SK-N-DZ (cell line): ENCODE results near the gene PLD2.

Source experiments
- DNase-seq: peaks from one replicate; pipeline ENCODE4 v3.0.0-alpha.2; 2015; ENCODE audit warnings: low spot score

PLD2 gene

GRCh38 chr17:4833941-4834680 is 27.2 kb downstream of the PLD2 start:
- DNase-seq = peak; percentile 32

DNA sequence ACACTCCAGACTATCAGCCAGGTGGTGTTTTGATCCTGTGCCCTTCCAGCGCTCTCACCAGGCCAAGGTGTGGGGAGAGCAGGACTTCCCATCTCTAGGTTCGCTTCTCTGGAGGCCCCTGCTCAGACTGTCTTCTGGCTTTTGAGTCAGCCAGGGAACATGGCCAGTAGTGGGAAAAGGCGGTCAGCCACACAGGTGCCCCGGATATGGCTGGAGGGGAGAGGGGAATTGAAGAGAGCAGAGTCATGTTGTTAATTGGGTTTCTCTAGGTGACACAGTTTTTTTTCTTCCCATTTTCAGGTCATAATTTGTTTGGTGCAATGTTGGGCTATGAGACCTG is 27.7 kb downstream of the PLD2 start:
- DNase-seq = no peak

DNA sequence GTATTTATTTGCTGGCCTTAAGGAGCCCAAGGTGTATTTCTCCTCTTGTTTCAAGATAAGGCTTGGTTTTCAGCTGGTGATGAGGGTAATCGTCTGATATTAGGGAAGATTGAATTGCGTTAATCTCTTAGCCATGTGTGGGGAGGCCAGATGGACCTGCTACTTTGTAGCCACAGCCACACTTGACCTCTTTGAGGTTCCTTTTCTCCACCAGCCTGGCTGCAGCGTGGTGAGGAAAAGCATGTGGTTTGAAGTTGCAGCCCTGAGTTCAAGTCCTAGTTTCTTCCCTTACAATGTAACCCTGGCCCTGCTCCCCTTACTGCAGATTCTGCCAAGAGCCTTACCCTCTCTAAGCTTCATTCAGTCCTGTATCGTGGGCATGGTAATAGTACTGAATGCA is 29.3 kb downstream of the PLD2 start:
- DNase-seq = no peak

GRCh38 chr17:4837471-4838308 is 30.7 kb downstream of the PLD2 start:
- no peak for DNase-seq

GRCh38 chr17:4838309-4838785 is 31.4 kb downstream of the PLD2 start:
- DNase-seq = no peak

GRCh38 chr17:4839221-4839620 is 32.3 kb downstream of the PLD2 start:
- DNase-seq = no peak

DNA sequence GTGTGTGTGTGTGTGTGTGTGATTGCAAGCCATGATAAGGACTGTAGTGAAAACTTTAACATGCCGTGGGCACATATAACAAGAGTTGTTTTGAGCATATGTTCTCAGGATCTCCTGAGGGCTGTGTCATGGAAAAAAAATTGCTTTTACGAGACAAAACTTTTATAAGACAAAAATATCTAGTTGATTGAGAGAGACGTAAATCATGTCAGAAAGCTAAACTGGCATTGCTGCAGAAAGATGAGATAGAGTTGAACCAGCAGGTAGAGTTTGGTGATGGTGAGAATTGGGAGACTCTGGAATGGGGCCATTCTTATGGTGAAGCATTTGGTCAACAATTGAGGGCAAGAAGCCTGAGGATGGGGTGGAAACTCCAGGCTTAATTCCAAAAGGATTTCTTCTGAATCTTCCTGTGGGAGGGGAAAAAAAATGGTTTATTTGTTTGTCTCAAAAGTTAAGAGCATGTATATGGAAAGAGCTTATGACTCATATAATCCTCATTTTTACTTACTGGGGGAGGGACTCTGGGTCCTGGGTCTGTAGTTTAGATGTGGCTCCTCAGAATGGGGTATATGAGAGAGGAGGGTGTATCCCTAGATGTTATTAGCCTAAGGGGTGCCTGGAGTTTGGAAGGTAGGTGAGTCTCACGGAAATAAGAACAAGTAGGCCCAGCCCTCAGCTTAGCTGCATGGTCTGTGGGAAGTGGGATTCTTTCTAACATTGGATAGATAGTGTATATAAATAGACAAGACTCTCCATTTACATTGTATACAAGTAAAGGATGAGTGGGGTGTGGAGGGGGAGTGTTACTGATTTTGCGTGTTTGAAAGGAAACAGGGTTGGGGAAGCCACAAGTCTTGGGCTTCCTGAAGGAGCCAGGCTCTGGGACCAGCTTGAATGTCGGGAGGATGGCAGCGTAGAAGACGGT is 33.3 kb downstream of the PLD2 start:
- no peak for DNase-seq

GRCh38 chr17:4840893-4841242 is 33.9 kb downstream of the PLD2 start:
- no peak for DNase-seq

DNA sequence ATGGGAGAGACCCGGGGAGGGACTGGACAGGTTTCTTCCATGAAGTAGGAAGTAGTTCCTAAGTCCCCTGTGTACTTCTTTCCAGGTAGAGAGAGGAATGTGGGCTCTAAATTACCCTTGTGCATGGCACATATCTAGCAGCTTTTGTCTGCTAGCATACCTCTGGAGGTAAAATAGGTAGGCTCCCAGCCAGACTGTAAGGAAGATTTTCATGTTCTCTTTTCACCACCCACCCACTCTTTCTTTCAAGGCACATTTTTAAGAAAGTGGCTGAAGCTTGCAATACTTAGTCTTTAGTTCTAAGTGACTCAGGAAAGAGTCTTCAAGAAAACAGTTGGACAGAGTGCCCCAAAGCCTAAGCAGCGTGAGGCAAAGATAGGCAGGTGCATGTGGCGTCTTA is 35.4 kb downstream of the PLD2 start:
- no peak for DNase-seq

GRCh38 chr17:4843321-4844000 is 36.5 kb downstream of the PLD2 start:
- DNase-seq = no peak

DNA sequence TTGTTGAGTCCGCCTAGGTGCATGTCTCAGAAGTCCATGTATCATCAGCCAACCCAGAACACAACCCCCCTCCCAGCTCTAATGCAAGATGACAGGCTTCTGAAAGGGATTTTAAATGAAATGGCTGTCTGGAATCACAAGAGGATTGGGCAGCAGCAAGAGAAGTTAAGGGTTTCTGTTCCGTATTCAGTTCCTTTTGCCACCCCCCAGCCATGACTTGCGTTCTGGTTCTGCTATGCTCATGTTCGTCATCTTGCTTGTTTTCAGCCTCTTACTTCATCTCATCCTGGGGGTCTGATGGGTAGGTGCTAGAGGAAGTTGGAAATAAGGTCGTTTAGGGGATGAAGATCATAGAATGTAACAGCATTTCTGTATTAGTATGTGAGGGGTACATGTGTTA is 38.2 kb downstream of the PLD2 start:
- DNase-seq = no peak

- no peak for DNase-seq
Observed at GRCh38 chr17:4846635-4847390, 39.9 kb downstream of the PLD2 start.

DNA sequence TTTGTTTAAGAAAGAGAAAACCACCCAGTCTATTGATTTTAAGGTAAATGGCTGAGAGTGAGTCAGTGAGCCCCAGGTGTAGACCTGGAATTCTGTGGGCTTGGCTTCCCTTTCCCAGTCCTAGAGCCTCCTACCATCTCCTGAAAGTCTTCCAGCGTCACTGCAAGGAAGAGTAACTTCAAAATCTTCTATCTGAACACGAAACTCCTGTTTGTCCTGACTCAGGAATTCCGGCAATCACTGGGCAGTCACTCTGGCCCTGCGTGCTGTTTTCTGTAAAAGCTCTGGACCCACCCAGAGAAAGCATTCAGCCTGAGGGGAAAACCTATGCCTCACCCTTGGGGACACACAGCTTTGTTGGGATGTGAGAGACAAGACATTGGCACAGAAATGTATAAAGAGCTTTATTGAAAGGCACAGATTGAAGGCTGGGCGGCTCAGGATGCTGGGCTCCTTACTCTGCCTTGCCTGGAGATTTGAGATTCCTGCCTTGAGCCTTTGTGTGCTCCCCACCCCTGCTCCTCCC is 42.1 kb downstream of the PLD2 start:
- no peak for DNase-seq

DNA sequence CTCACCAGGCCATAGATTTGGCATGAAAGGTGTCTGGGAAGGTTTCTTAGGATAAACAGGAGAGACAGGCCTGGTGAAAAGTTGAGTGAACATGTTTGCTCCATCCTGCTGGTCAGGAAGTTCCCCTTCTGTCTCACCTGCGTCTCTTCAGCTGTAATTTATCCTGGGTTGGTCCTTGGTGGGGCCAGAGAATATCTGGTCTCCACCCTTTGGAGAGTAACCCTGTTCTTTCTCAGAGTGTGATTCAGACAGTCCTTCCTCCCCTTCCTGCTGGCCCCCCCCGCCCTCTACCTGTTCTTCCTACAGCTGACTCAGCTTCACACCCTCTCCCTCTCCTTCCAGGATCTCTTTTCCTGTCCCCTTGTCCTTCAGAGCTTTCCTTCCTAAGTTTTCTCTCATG is 43.3 kb downstream of the PLD2 start:
- DNase-seq = no peak

DNA sequence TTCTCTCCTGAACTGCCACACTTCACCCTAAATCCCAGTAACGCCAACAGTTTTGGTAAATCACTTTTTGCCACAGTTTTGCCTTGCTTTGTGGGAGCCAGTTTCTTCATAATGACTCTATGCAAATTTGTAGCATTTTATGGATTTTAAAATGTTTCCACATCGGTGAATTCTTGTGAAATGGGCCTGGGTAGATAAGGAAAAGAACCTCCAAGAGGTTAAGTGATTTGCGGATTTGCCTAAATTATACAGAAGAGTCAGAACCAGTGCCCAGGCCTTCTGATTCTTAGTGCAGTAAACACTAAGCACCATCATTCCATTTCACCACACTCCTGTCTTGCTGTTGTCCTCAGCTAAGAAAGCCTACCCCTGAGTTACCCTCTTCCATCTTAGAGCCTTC is 44.1 kb downstream of the PLD2 start:
- no peak for DNase-seq

GRCh38 chr17:4852567-4853207 is 45.7 kb downstream of the PLD2 start:
- DNase-seq = no peak

GRCh38 chr17:4853208-4853671 is 46.3 kb downstream of the PLD2 start:
- no peak for DNase-seq

GRCh38 chr17:4854111-4854681 is 47.2 kb downstream of the PLD2 start:
- peak; percentile 87 for DNase-seq

- peak; percentile 62 for DNase-seq
Observed at GRCh38 chr17:4856271-4856936, 49.5 kb downstream of the PLD2 start.
